HG03159 (cell line): ENCODE data around the gene PXMP4.

Source experiments
- ATAC-seq: cut with Tn5 transposase; IDR thresholded peaks from one replicate; pipeline ENCODE4 v1.9.1; 2021; ENCODE audit warnings: mild to moderate bottlenecking, moderate library complexity; ENCODE audit not compliant: unreplicated experiment

PXMP4 gene

GRCh38 chr20:33656783-33657703 is 63.1 kb downstream of the PXMP4 start:
- no peak for ATAC-seq

GRCh38 chr20:33656010-33656782 is 63.9 kb downstream of the PXMP4 start:
- no peak for ATAC-seq

DNA sequence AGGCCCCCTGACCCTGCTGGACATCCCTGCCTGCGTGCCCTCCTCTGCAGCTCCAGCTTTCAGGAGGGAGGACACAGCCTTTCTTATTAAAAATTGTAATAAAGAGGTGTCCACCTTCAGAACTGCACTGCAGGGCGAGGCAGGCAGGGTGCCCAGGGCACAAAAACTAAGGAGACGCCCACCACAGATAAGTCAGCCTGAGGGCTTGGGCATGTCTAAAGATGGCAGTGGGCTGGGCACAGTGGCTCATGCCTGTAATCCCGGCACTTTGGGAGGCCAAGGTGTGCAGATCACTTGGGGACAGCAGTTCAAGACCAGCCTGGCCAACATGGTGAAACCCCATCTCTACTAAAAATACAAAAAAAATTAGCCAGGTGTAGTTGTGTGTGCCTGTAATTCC is 64.9 kb downstream of the PXMP4 start:
- ATAC-seq = no peak

GRCh38 chr20:33654680-33655161 is 65.4 kb downstream of the PXMP4 start:
- ATAC-seq = no peak

- ATAC-seq = no peak
Observed at GRCh38 chr20:33653900-33654596, 66.1 kb downstream of the PXMP4 start.

- ATAC-seq = no peak
Observed at GRCh38 chr20:33653218-33653899, 66.8 kb downstream of the PXMP4 start.
